RWPE2 (cell line): Measurements from ENCODE around the gene ARHGAP4.
A peak's percentile ranks its signal among the peaks of the same experiment; 100 is the strongest.

Experiments used
- ATAC-seq: fragments of 200-7000 bp; cut with Tn5 transposase; 3 replicates; pipeline ENCODE4 v1.9.1; 2021; ENCODE audit warnings: low read depth
- DNase-seq: peaks from one replicate; pipeline ENCODE4 v3.0.0-alpha.2; 2020; ENCODE audit warnings: low spot score
- H3K27ac ChIP-seq: fragments of 450-650 bp; 2 replicates; pipeline ENCODE4 v1.5.1; 2017; ENCODE audit warnings: mild to moderate bottlenecking; ENCODE audit not compliant: poor library complexity, severe bottlenecking
- H3K27me3 ChIP-seq: fragments of 250-450 bp; sonication (Bioruptor Pico); 2 replicates; pipeline ENCODE4 v1.5.1; 2021; ENCODE audit warnings: mild to moderate bottlenecking, moderate library complexity; ENCODE audit not compliant: insufficient read depth, poor library complexity, severe bottlenecking
- H3K36me3 ChIP-seq: fragments of 250-450 bp; sonication (Bioruptor Pico); 2 replicates; pipeline ENCODE4 v1.5.1; 2020; ENCODE audit warnings: low read depth, mild to moderate bottlenecking, moderate library complexity
- H3K4me1 ChIP-seq: fragments of 250-450 bp; sonication (Bioruptor Pico); 2 replicates; pipeline ENCODE4 v1.5.1; 2021; ENCODE audit warnings: mild to moderate bottlenecking, moderate library complexity; ENCODE audit not compliant: insufficient read depth, poor library complexity, severe bottlenecking
- H3K4me3 ChIP-seq: fragments of 250-450 bp; sonication (Bioruptor Pico); 2 replicates; pipeline ENCODE4 v1.5.1; 2021; ENCODE audit warnings: mild to moderate bottlenecking, moderate library complexity; ENCODE audit not compliant: severe bottlenecking
- H3K9me3 ChIP-seq: fragments of 250-450 bp; sonication (Bioruptor Pico); 2 replicates; pipeline ENCODE4 v1.5.1; 2021; ENCODE audit warnings: mild to moderate bottlenecking, moderate library complexity; ENCODE audit not compliant: severe bottlenecking
- CTCF ChIP-seq: fragments of 450-650 bp; IDR thresholded peaks from one replicate; pipeline ENCODE4 v1.5.1; 2017; ENCODE audit warnings: mild to moderate bottlenecking, moderate library complexity; ENCODE audit not compliant: poor library complexity, severe bottlenecking

Gene ARHGAP4

GRCh38 chrX:153939573-153939972 is 13.5 kb upstream of the ARHGAP4 start:
- H3K4me1 ChIP-seq = no peaks in the 10 kb centered on the region

GRCh38 chrX:153938226-153938786 is 12.2 kb upstream of the ARHGAP4 start:
- no peak for DNase-seq
- ATAC-seq = no peak
- Histone ChIP-seq H3K9me3 (no peaks in the 10 kb centered on the region), H3K27ac (no peak overlapping the region), H3K4me3 (no peak overlapping the region), H3K27me3 (no peaks in the 10 kb centered on the region), H3K36me3 (peaks cover 6% of the 10 kb centered on the region), H3K4me1 (no peaks in the 10 kb centered on the region)
- TF ChIP-seq CTCF = no peak

More at GRCh38 chrX:153939573-153939972, 13.5 kb upstream of the ARHGAP4 start:
- DNase-seq (no peak), ATAC-seq (no peak)
- no peaks in the 10 kb centered on the region for H3K9me3 ChIP-seq
- no peaks in the 10 kb centered on the region for H3K36me3 ChIP-seq
- H3K4me3 ChIP-seq = no peak overlapping the region
- no peaks in the 10 kb centered on the region for H3K27me3 ChIP-seq
- TF ChIP-seq CTCF = no peak
- no peak overlapping the region for H3K27ac ChIP-seq

- H3K9me3 ChIP-seq = no peaks in the 10 kb centered on the region
- no peak for TF ChIP-seq CTCF
- H3K36me3 ChIP-seq = peaks cover 12% of the 10 kb centered on the region
- no peaks in the 10 kb centered on the region for H3K27me3 ChIP-seq
- no peak overlapping the region for H3K27ac ChIP-seq
- DNase-seq = no peak
- H3K4me1 ChIP-seq = no peaks in the 10 kb centered on the region
- ATAC-seq = no peak
- H3K4me3 ChIP-seq = no peak overlapping the region
Observed at GRCh38 chrX:153937056-153937455, 11.0 kb upstream of the ARHGAP4 start.

- H3K4me1 ChIP-seq = no peaks in the 10 kb centered on the region
- no peaks in the 10 kb centered on the region for H3K27me3 ChIP-seq
- ATAC-seq (no peak), DNase-seq (no peak)
- no peak overlapping the region for H3K27ac ChIP-seq
- H3K9me3 ChIP-seq = no peaks in the 10 kb centered on the region
- peak overlapping the region; percentile 90 for H3K4me3 ChIP-seq
- TF ChIP-seq CTCF = no peak
- peaks cover 12% of the 10 kb centered on the region for H3K36me3 ChIP-seq
Observed at GRCh38 chrX:153935326-153935851, 9.3 kb upstream of the ARHGAP4 start.

- Histone ChIP-seq H3K27me3 (no peaks in the 10 kb centered on the region), H3K27ac (peak within 1 kb of the TSS; percentile 45), H3K4me3 (peak within 1 kb of the TSS; percentile 90), H3K36me3 (peaks cover 12% of the 10 kb centered on the region), H3K9me3 (no peaks in the 10 kb centered on the region), H3K4me1 (no peaks in the 10 kb centered on the region)
- TF ChIP-seq CTCF = no peak
- DNase-seq = no peak
- ATAC-seq = peak; percentile 95
Observed at GRCh38 chrX:153934762-153935325, 8.8 kb upstream of the ARHGAP4 start, which contains the start of gene NAA10. Gene NAA10, minus strand, starts transcription at chrX:153935037. Its CDS starts 133 bp downstream, at chrX:153934904.
